NCI-H2107 treated with DMSO at 0.1 percent for 48 hours (cell line): ENCODE measurements around the gene UBTD1.
"Not testable (repeated sequence)": the region's sequence is repeated elsewhere in the genome, so short reads cannot be mapped to it uniquely, and the experiment has no call there.

Source experiments
- DNase-seq: peaks from one replicate; lab custom pipeline; 2025; ENCODE audit not compliant: unreplicated experiment; lab: John Stamatoyannopoulos, UW

Gene UBTD1

DNA sequence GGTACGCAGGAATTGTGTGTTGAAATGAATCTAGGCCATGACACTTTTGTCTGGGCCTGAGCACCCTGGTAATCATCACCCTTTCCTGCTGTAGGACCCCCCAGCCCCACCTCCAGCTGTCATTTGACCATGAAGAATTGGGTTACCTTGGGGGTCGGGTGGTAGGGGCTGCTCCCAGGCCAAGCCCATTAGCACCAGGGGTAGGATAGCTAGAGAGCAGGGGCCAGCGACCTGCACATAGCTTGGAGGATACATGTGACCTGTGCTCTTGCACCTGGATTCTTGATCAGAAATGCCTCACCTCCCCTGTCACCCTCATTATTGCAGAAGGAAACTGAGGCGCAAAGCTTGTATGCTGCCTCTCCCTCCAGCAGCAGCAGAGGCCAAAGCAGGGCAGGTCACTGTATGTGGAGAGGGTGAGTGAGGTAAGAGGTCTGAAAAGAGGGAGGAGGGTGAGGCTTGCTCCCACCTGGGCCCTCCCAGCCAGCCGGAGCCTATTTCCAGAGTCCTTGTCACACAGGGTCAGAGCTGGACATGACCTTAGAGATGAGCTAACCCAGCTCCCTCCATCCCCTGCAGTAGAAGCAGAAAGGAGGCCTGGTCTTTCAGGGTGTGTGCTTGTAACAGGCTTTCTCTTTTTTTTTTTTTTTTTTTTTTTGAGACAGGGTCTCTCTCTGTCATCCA is 38.6 kb downstream of the UBTD1 start:
- no peak for DNase-seq

DNA sequence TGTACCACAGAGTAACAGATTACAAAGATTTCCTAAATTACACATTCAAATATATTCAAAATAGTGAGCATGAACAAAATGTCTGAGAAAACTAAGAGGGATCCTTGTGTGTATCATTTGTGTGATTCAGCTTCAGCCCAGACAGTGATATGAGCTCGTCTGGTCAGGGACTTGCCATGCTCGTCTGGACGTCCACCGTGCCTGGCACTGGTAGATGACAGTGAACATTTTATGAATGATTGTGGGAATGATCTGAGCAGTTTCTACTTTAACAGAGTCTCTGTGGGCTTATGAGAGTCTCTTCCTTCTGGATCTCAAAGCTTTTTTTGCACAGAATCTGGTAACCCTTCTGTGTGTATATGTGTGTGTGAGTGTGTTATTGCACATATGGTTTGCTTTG is 39.7 kb downstream of the UBTD1 start:
- DNase-seq = no peak

DNA sequence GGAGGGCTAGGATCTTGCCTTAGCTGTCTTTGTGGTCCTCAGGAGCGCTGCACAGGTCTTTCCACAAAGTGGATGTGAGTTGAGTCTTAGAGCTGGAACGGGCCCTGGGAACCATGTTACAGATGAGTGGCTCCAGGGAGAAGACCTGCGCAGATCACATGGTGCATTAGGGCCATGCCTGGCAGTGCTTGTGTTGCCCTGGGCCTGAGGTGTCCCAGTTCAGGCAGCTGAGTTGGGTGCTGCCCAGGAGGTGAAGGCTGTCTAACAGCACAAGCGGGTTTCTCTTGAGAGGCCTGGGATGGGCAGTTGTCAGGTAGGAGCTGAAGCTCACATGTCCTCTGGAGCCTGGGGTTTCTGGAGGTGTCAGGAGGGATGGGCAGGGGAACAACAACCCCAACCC is 40.1 kb downstream of the UBTD1 start:
- no peak for DNase-seq

DNA sequence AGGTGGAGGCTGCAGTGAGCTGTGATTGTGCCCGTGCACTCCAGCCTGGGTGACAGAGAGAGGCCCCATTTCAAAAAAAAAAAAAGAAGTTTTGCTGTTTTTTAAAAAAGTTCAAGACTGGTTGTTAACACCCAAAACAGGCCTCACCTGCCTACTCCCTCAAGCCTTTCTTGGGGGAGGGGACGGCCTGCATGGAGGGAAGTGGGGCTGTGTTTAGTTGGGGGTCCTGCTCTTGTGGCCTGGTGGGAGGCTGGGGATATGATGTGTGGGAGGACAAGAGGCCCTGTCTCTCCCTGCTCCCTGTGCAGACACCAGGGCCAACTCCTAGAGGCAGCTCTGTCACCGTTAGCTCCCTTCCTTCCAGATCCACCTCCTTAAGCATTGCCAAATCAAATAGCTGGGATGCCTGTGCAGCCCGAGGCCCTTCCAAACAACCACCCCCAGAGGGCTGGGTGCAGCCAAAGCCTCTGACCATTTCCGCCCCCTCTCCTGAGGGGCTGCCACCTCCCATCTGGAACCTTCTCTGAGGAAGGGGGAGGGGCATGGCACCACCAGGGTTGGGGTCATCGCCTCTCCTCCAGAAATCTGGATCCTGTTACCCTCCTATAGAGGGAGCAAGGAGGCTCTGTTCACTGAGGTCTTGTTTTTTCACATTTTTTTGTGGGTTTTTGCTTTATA is 40.9 kb downstream of the UBTD1 start:
- no peak for DNase-seq

DNA sequence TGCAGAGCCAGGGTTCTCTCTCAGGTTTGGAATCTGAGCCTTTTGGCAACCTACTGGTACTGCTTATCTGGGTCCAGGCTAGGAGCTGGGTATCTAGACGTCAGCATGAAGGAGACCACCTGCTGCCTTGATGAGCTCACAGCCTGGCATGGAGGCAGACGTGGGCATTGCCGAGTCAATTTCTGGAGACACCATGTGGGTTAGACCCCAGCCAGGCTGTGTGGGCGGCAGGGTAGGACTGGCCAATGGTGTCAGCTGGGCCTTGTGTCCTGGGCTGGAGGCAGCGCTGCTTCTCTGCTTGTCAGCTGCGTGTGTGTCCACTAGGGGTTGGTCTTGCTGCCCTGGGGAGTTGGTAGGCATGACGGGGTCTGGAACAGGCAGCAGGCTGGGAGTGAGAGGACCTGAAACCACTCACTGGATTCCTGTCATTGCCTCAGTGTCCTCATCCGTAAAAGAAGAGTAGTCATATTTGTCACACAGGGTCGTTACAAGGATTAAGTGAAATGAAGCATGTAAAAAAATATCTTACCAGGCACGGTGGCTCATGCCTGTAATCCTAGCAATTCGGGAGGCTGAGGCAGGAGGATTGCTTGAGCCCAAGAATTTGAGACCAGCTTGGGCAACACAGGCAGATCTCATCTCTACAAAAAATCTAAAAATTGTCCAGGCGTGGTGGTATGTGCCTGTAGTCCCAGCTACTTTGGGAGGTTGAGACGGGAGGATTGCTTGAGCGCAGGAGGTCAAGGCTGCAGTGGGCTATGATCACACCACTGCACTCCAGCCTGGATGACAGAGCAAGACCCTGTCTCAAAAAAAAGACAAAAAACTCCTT is 42.2 kb downstream of the UBTD1 start:
- no peak for DNase-seq

DNA sequence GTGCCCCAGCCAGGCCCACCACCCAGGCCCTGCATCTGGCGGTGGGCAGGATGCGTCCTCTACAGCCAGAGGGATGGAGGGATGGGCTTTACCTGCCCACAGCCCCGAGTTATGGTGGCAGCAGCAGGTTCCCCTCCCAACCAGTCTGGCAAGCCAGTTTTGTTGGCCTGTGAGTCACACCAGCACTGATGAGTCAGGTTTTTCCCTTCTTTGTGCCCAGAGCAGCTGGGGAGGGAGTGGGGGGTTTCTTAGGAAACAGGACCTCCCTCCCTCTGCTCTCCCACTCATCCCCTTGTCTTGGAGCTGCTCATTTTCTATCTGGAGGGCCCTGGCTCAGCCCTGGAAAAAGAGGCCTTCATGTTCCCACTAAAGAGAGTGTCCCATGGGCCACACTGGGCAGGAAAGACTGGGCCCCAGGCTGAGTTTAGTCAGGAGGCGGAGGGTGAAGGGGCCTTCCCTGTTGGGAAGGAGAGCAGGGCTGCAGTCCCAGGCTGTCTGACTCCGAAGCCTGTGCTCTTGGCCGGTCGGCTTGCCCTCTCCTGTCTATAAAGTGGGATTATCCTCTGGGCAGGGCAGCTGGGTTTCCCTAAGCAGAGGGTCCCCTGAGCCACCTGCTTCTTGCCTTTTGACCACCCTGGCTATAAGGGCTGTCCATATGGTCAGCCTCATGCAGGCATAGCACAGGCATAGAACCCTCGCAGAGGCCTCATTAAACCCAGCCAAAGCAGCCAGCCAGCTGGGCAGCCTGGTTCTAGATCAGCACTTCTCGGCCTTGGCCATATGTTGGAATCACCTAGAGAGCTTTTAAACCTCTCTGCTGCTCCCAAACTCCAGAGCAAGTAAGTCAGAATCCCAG is 43.7 kb downstream of the UBTD1 start:
- no peak for DNase-seq

DNA sequence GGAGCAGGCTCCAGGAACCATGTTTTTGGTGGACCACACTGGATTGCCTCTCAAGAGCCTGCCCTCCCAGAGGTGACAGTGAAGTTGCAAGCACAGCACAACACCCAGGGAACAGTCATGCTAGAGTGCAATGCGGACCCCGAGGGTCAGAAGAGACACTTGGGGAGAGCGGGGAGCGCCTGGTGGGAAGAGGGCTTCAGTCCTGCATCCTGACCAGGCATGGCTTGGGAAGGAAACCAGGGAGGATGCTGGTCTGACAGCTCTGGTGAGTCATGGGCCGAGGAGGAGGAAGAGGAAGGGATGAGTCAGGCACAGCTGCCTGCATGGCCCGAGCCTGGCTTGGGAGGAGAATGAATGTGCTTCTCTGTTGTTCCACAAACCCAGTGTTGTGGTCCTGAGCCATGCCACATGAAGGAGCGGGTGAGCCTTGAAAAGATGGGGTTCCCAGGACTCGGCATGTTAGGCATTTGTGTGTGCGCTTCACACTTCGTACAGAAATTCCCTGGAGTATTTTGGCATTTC is 44.4 kb downstream of the UBTD1 start:
- no peak for DNase-seq

DNA sequence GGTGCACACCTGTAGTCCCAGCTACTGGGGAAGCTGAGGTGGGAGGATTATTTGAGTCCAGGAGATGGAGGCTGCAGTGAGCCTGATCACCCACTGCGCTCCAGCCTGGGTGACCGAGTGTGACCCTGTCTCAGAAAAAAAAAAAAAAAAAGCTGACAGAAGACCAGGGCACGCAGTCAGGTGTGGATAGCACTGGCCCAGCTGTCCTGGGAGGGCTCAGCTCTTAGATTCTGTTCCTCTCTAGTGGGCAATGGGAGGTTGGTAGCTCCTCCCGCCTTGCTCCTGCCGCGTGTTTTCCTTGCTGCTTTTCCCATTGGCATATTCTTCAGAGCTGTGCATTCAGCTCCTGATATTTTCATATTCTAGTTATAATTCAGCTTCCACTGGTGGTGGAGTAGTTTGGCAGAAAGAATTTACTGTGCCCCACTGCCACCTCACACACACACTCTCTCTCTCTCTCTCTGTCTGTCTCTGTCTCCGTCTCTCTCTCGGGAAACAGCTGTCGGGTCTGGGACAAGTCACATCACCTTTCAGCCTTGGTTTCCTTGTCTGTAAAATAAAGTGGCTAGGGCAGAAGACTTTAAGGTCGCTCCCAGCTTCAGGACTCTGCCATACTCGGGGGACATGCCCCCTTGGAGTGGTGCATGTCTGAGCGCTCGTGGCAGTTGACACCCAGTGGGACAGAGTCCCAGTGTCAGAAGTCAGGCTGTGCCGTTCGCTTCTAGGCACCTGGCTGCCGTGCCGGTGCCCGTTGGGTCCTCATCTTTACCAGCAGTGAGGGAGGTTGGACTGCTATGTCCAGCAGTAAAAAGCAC is 47.9 kb downstream of the UBTD1 start:
- DNase-seq = no peak

DNA sequence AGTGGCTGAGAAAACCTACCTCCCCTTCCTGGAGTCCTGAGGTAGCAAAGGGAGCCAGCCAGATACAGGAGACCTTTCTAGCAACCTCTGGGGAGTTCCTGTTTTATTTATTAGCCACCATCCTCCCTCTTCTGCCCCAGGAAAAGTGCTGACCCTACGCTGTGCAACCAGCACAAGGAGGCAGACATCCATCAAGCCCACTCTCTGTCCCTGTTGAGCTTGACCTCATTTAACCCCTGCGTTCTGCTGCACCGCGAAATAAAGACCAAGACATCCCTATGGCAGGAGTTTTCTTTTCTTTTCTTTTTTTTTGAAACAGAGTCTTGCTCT is 48.5 kb downstream of the UBTD1 start:
- no peak for DNase-seq

DNA sequence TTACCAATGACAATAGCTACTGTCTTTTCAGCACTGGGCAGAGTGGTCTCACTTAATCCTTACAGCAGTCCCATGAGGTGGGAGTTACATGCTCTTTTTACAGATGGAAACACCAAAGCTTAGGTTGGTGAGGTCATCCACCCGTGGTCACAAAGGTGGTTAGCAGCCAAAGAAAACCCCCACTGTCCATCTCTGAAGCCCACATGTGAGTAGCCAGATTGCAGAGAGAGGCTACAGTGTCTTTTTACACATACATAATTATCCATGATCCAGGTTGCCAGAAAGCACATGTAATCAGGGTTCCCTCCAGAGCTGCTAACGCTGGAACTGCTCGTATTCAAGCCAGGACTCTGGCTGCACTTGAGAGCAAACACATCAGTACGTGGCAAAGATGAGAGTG is 49.2 kb downstream of the UBTD1 start:
- DNase-seq = no peak

DNA sequence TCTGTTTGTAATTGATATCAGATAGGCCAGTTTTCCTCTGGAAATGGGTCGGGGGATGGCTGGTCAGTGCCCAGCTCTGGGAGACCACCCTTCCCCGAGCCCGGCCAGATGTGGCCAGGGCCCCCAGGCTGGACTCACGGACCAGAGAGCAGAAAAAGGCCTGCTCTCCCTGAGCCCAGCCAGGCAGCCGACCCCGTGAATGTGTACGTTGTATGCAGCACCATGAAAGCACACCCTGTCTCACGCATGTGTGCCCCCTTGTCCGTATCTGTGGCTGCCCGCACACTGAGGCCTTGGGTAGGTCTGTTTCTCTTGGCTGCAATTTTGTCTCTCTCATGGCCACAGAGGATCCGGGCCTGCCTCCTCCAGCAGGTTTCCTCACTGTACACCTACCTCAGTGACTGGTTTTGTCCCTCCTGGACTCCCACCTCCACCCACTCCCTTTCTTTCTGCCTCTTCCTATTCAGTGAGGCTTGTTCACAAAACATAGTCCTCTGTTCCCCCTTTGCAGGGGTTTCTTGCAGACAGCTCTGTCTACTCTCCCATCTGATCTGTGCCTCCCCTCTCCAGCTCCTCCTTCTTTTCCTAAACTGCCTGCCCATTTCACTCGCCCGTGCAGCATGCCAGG is 50.2 kb downstream of the UBTD1 start:
- DNase-seq = no peak

DNA sequence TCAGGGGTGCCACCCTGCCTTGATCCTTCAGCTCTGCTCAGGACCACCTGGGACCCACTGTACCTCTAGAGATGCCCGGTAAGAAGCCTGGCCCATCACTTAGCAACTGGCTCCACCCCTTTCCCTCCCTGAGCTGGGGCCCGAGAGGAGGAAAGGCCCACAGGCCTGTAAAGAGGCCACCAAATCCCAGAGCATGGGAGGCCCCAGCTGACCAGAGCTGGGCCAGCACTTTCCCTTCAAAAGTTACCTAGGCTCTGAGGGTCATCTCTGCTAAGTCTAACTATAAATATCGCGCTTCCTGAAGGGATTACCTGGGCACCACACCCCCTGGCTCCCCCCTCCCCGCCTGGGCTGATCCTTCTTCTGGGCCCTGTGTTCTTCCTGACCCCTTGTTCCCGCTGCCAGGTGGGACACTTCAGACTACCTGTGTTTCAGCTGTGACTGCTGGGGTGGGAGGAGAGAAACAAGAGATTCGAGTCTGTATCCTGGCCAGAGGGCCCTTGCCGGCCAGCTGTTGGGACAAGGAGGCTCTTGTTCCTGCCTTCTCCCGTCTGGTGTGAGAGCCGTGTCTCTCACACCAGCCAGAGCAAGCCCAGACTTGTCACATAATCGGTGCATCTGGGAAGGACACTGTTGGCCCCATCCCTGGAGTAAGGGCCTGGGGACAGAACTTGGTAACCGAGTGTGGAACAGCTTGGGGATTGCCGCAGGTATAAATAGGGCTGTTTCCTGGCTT is 51.0 kb downstream of the UBTD1 start:
- no peak for DNase-seq

DNA sequence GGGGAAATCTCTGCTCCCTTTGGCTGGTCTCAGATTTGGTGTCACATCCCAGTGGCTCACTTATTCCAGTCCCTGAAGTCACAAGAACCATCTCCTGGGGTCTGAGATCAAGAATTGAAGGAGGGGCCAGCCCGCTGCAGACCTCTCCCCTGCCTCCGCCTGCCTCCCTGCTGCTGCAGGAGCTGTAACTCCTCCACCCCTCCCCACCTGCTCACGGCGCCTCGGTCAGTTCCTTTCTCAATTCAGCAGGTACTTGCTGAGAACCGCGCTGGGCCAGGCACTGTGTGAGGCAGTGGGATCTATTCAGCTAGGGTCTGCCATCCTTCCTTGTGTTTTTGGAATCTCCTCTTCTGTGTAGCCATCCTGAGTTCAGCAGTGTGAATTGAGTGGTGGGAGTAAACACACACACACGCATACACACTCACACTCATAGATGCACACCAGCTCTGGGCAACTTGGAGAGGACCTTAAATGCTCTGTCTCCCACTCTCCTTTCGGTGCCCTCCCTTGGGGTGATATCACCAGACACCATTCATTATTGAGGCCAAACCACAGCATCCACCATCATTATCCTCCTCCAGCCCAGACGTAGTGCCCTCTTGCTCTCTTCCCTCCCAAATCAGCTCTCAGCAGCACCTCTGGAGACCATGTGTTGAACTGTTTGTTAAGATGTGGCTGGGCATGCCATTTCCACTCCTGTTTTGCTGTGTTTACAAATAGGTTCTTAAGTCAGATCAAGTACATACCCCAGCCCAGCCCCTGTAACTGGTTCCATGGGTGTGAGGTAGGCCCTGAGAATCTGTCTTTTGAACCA is 51.8 kb downstream of the UBTD1 start:
- no peak for DNase-seq

DNA sequence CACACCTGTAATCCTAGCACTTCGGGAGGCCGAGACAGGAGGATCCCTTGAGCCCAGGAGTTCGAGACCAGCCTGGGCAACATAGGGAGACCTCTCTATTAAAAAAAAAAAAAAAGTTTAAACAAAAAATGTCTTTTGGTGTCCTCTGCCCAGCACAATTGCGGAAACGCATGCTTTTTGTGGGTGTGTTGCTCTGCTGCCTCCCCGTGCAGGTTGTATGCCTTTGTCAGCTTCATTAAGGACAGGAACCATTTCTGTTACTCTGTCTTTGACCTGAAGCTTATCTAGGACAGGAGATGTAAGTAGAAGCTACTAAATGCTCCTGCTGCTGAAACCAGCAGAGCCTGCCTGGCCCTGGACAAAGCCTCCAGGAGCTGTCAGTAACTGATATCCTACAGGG is 52.5 kb downstream of the UBTD1 start:
- DNase-seq = no peak

DNA sequence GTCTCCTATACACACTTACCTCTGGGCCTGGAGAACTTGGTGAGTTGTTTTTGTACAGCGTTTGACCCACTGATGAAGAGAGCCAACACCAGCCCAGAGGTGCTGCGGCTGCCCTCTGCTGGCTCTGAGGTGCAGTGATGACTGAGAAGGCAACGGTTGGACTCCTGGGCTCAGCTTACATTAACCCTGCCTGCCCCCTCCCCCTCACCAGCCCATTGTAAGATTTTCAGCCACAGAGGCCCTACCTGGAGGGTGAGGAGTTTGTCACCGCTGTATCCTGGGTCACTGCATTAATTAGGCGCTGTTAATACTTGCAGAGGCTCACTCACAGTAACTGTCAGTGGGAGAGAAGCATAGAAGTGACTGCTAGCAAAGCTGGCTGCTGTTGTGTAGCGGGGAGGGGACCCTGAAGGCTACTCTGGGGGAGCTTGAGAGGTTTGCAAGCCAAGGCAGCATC is 54.9 kb downstream of the UBTD1 start:
- peak; percentile 36 for DNase-seq

DNA sequence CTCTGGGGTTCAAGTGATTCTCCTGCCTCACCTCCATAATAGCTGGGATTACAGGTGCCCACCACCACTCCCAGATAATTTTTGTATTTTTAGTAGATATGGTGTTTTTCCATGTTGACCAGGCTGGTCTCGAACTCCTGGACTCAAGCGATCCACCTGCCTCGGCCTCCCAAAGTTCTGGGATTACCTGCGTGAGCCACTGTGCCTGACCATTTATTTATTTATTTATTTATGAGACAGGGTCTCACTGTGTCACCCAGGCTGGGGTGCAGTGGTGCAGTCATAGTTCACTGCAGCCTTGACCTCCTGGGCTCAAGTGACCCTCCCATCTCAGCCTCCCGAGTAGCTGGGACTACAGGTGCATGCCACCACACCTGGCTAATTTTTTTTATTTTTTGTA is 55.6 kb downstream of the UBTD1 start:
- DNase-seq = not testable (repeated sequence)

DNA sequence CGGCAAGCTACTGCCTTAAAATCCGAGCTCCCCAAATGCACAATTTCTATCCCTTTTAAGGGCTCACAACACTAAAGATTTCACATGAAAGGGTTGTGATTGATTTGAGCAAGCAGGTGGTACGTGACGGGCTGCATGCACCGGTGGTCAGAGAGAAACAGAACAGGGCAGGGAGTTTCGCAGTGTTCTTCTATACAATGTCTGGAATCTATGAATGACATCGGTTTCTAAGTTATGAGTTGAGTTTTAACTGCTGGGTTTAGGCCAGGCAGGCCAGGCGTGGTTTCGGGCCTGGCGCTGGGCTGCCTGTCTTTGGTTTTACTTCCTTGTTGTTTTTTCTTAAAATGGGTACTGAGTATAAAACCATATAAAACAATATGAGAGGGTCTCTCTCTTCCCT is 56.8 kb downstream of the UBTD1 start:
- DNase-seq = not testable (repeated sequence)

DNA sequence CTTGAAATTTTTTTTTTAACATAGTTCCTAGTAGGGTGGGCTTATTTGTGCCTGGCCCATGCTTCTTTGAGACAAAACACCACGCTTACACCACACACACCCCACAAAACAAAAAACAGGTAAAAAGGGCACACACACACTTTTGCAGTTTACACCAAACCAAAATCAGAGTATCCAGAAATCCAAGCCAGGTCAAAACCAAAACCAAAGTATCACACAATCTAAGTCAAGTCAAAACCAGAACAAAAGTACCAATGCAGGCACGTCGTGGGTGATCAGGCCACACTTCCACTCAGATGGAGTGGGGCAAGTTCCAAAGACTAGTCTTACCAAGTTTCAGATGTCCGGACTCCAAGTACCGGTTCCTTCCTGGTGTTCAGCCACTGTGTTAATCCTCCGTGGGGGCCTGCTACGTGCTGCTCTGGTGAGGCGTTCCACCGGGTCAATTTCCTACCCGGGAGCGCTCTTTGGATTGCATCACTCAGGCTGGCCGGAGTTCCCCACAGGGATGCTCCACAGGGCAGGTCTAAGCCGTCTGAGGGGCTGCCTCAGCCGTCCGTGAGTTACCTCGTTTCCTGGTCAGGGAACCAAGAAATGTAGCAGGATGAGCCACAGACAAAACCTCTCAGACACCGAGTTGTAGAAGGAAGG is 62.1 kb downstream of the UBTD1 start:
- not testable (repeated sequence) for DNase-seq
